GM18505 (cell line): ENCODE data around the gene HOXB1.

Experiments used
- ATAC-seq: cut with Tn5 transposase; IDR thresholded peaks from one replicate; pipeline ENCODE4 v1.9.1; 2021; ENCODE audit not compliant: unreplicated experiment
- POLR2A ChIP-seq: IDR thresholded peaks from 4 replicates; pipeline ENCODE4 v1.6.1; 2011; ENCODE audit warnings: borderline replicate concordance; ENCODE audit not compliant: insufficient read depth, insufficient read length; ENCODE audit errors: extremely low read depth

Gene HOXB1

GRCh38 chr17:48563867-48564187, 33.0 kb upstream of the HOXB1 start:
- no peak for TF ChIP-seq POLR2A
- ATAC-seq, result no peak

GRCh38 chr17:48563385-48563838, 32.6 kb upstream of the HOXB1 start:
- no peak for ATAC-seq
- no peak for TF ChIP-seq POLR2A

- ATAC-seq, result no peak
- no peak for TF ChIP-seq POLR2A
These were observed 32.1 kb upstream of the HOXB1 start for GRCh38 chr17:48562934-48563333.

GRCh38 chr17:48561884-48562810, 31.3 kb upstream of the HOXB1 start:
- TF ChIP-seq POLR2A, result no peak
- ATAC-seq, result no peak

- ATAC-seq, result no peak
- no peak for TF ChIP-seq POLR2A
These were observed 29.3 kb upstream of the HOXB1 start for GRCh38 chr17:48559840-48560817.

- no peak for ATAC-seq
- TF ChIP-seq POLR2A, result no peak
These were observed 28.5 kb upstream of the HOXB1 start for GRCh38 chr17:48559122-48559839.

GRCh38 chr17:48558831-48559121, 28.0 kb upstream of the HOXB1 start:
- ATAC-seq, result no peak
- no peak for TF ChIP-seq POLR2A

GRCh38 chr17:48558057-48558830, 27.4 kb upstream of the HOXB1 start:
- ATAC-seq, result no peak
- no peak for TF ChIP-seq POLR2A

- ATAC-seq, result no peak
- TF ChIP-seq POLR2A, result no peak
These were observed 26.0 kb upstream of the HOXB1 start for GRCh38 chr17:48556576-48557401.

GRCh38 chr17:48556229-48556575, 25.4 kb upstream of the HOXB1 start:
- no peak for TF ChIP-seq POLR2A
- ATAC-seq, result no peak

GRCh38 chr17:48555258-48556228, 24.7 kb upstream of the HOXB1 start:
- no peak for TF ChIP-seq POLR2A
- ATAC-seq, result no peak
